Fibroblast of skin of left biceps (primary cell): ENCODE measurements around the gene IDNK.

Source experiments
- DNase-seq, 2 experiments: peaks; one replicate each; pipeline ENCODE4 v3.0.0-alpha.2; 2013; ENCODE audit warnings: low read depth in 2 of 2

IDNK gene

GRCh38 chr9:83691492-83691891 is 68.5 kb downstream of the IDNK start:
- DNase-seq: no peak
